ENCODE results near the gene ADORA1.
A peak's percentile ranks its signal among the peaks of the same experiment; 100 is the strongest.

The ADORA1 gene

DNA sequence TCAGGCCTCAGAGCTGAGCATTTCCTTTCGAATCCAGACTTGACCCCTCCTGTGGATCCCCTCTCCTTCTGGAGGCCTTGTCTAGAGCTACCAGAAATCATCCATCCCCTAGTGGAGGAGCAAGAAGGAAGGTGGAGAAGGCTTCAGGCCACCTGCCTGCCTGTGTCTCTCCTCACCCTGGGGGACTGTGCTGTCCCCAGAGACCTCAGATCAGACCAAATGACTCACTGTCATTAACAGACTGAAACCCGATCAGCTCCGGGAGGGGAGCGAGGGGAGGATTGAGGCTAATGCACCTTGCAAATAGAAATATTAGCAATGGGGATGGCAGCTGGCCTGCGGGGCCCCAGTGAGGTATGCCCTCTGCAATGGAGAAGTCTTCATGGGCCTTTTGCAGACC, 46.0 kb downstream of the ADORA1 start (continued):
- TF ChIP-seq, protein P1, sequence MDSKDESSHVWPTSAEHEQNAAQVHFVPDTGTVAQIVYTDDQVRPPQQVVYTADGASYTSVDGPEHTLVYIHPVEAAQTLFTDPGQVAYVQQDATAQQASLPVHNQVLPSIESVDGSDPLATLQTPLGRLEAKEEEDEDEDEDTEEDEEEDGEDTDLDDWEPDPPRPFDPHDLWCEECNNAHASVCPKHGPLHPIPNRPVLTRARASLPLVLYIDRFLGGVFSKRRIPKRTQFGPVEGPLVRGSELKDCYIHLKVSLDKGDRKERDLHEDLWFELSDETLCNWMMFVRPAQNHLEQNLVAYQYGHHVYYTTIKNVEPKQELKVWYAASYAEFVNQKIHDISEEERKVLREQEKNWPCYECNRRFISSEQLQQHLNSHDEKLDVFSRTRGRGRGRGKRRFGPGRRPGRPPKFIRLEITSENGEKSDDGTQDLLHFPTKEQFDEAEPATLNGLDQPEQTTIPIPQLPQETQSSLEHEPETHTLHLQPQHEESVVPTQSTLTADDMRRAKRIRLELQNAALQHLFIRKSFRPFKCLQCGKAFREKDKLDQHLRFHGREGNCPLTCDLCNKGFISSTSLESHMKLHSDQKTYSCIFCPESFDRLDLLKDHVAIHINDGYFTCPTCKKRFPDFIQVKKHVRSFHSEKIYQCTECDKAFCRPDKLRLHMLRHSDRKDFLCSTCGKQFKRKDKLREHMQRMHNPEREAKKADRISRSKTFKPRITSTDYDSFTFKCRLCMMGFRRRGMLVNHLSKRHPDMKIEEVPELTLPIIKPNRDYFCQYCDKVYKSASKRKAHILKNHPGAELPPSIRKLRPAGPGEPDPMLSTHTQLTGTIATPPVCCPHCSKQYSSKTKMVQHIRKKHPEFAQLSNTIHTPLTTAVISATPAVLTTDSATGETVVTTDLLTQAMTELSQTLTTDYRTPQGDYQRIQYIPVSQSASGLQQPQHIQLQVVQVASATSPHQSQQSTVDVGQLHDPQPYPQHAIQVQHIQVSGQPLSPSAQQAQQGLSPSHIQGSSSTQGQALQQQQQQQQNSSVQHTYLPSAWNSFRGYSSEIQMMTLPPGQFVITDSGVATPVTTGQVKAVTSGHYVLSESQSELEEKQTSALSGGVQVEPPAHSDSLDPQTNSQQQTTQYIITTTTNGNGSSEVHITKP (tag by site-specific recombination; IDR thresholded peaks at IDR 0.05), result peak; percentile 49
- TF ChIP-seq GFI1B (tag by site-specific recombination; IDR thresholded peaks at IDR 0.05), result no peak

DNA sequence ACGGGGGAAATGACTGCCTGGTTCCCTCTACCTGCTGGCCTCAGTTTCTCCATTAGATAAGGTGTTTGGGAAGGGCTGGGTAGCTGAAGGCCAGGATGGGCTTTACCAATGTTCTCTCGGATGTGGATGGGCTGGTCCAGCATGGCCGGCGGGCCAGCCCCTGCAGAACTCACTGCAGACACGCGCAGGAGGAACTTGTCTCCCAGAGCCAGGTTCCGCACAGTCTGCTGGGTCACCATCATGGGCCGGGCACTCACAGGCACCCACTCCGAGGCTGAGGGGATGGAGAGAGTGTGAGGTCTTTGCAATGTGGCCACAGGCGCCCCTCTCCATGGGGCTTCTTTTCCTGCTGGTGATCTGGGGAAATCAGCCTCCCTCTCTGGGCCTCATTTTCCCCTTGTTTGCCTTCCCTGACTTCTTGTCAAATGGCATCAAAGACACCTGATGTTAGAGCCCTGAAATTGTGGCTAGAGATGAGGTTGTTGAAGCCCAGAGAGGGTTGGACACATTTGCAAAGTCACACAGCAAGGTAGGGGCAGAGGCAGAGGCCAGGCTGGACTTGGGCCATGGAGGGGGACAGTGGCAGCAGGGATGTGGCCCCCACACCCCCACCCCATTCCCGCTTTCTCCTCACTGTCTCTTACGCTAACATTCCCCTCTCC, 46.9 kb downstream of the ADORA1 start:
- Histone ChIP-seq H3K4me1 (ENCODE audit: control insufficient read depth, insufficient read depth, low read length) (no peaks in the 10 kb centered on the region; the same call in 1 of the 2 replicates), H3K36me3 (ENCODE audit: control insufficient read depth in 2 of 2, insufficient read depth in 1 of 2, low read length in 2 of 2) (no peaks in the 10 kb centered on the region), H3K27ac (ENCODE audit: extremely low read depth, low read depth, low read length) (no peak overlapping the region), H3K9me3 (ENCODE audit: control insufficient read depth, insufficient read depth, low read depth, low read length) (no peaks in the 10 kb centered on the region), H3K4me3 (ENCODE audit: low read depth, low read length) (no peak overlapping the region)
- ChIA-PET POLR2A (no interaction called here), CTCF (interaction anchor here (0.7 to 7.5 kb wide), 6 partner anchors 43 to 135 kb away, joined by 6 to 113 read pairs (median 26); partner anchors contain the start of gene ADORA1)
- TF ChIP-seq ZNF768 (tag by site-specific recombination; IDR thresholded peaks at IDR 0.05) (peak; percentile 89; the same call in 1 of the 2 replicates), ZNF514 (tag by site-specific recombination; IDR thresholded peaks at IDR 0.05) (no peak)
- TF ChIP-seq, protein P2, sequence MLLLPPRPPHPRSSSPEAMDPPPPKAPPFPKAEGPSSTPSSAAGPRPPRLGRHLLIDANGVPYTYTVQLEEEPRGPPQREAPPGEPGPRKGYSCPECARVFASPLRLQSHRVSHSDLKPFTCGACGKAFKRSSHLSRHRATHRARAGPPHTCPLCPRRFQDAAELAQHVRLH (tag by site-specific recombination; IDR thresholded peaks at IDR 0.05), result 0 out of 2 replicates have a peak, but pooled peaks have one; percentile 44

DNA sequence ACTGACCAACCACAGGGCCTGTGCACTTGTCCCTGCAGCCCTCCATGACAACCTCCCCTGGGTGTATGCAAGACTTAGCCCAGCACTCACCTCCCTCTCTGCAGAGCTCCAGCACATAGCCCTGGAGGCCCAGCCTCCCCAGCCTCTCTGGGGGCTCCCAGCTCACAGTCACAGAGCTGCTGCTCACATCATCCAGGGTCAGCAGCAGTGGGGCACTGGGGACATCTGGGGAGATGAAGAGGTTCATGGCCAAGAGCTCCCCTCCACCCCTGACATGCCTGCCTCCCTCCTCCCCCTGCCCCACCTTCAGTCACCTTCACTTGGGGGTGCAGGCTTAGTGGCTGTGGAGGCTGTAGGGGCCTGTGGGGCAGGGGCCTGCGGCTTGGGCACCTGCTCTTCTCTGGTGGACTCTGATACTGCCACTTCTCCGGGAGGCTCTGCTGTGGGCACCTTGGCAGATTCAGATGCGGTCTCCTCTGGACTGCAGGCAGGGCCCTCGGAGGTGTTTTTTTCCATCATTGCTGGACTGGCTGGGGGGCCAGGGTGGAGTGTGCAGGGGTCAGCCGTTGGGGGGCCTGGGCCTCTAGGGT, 47.8 kb downstream of the ADORA1 start, which contains the start of gene MYBPH:
MYBPH (minus strand) TSS at position 590 of the 590 bp plus-strand sequence; CDS start at position 519, 71 bp downstream.
- ChIA-PET CTCF (interaction anchor here (0.7 to 1.4 kb wide), 4 partner anchors 41 to 136 kb away, joined by 4 to 6 read pairs (median 6); no protein-coding TSS in a partner anchor), POLR2A (interaction anchor here (1.4 kb wide), 1 partner anchor 47 kb away, joined by 5 read pairs; the partner anchor contains the start of gene ADORA1)
- no peaks in the 10 kb centered on the region for H3K36me3 ChIP-seq (ENCODE audit: control insufficient read depth in 2 of 2, insufficient read depth in 1 of 2, low read length in 2 of 2)
- H3K4me1 ChIP-seq (ENCODE audit: control insufficient read depth, insufficient read depth, low read length), result no peaks in the 10 kb centered on the region; the same call in 1 of the 2 replicates
- H3K4me3 ChIP-seq (ENCODE audit: low read depth, low read length), result no peak within 1 kb of the TSS
- no peak for TF ChIP-seq GLI4 (tag by site-specific recombination; IDR thresholded peaks at IDR 0.05)
- no peak for TF ChIP-seq ZNF292 (tag by site-specific recombination; IDR thresholded peaks at IDR 0.05; ENCODE audit: borderline replicate concordance, low read depth)
- no peak for TF ChIP-seq ZNF16 (tag by site-specific recombination; IDR thresholded peaks at IDR 0.05; ENCODE audit: low read depth)
- no peak for TF ChIP-seq ZNF768 (tag by site-specific recombination; IDR thresholded peaks at IDR 0.05)
- no peak for TF ChIP-seq ZNF114 (tag by site-specific recombination; IDR thresholded peaks at IDR 0.05)
- no peak for TF ChIP-seq ZNF112 (tag by site-specific recombination; IDR thresholded peaks at IDR 0.05)
- TF ChIP-seq ZNF155 (tag by site-specific recombination; IDR thresholded peaks at IDR 0.05), result no peak
- no peak for TF ChIP-seq ZNF791 (tag by site-specific recombination; IDR thresholded peaks at IDR 0.05)
- TF ChIP-seq FEZF1 (tag by site-specific recombination; IDR thresholded peaks at IDR 0.05), result no peak
- no peak for TF ChIP-seq GLIS2 (tag by site-specific recombination; IDR thresholded peaks at IDR 0.05)
- TF ChIP-seq RBAK (tag by site-specific recombination; IDR thresholded peaks at IDR 0.05), result no peak
- TF ChIP-seq ZNF10 (tag by site-specific recombination; IDR thresholded peaks at IDR 0.05), result no peak
- TF ChIP-seq ZNF214 (tag by site-specific recombination; IDR thresholded peaks at IDR 0.05; ENCODE audit: borderline replicate concordance), result no peak
- TF ChIP-seq ZNF423 (tag by site-specific recombination; IDR thresholded peaks at IDR 0.05), result no peak
- TF ChIP-seq ZNF549 (tag by site-specific recombination; IDR thresholded peaks at IDR 0.05), result no peak
- no peak for TF ChIP-seq ZNF302 (tag by site-specific recombination; IDR thresholded peaks at IDR 0.05; ENCODE audit: low read depth)
- TF ChIP-seq, protein P3, sequence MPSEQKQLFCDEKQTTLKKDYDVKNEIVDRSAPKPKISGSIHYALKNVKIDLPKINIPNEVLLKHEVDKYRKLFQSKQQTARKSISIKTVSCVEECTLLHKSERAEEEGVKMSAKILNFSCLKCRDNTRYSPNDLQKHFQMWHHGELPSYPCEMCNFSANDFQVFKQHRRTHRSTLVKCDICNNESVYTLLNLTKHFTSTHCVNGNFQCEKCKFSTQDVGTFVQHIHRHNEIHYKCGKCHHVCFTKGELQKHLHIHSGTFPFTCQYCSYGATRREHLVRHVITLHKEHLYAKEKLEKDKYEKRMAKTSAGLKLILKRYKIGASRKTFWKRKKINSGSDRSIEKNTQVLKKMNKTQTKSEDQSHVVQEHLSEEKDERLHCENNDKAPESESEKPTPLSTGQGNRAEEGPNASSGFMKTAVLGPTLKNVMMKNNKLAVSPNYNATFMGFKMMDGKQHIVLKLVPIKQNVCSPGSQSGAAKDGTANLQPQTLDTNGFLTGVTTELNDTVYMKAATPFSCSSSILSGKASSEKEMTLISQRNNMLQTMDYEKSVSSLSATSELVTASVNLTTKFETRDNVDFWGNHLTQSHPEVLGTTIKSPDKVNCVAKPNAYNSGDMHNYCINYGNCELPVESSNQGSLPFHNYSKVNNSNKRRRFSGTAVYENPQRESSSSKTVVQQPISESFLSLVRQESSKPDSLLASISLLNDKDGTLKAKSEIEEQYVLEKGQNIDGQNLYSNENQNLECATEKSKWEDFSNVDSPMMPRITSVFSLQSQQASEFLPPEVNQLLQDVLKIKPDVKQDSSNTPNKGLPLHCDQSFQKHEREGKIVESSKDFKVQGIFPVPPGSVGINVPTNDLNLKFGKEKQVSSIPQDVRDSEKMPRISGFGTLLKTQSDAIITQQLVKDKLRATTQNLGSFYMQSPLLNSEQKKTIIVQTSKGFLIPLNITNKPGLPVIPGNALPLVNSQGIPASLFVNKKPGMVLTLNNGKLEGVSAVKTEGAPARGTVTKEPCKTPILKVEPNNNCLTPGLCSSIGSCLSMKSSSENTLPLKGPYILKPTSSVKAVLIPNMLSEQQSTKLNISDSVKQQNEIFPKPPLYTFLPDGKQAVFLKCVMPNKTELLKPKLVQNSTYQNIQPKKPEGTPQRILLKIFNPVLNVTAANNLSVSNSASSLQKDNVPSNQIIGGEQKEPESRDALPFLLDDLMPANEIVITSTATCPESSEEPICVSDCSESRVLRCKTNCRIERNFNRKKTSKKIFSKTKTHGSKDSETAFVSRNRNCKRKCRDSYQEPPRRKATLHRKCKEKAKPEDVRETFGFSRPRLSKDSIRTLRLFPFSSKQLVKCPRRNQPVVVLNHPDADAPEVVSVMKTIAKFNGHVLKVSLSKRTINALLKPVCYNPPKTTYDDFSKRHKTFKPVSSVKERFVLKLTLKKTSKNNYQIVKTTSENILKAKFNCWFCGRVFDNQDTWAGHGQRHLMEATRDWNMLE (tag by site-specific recombination; conservative IDR thresholded peaks at IDR 0.05; ENCODE audit: low read depth), result no peak
- no peaks in the 10 kb centered on the region for H3K9me3 ChIP-seq (ENCODE audit: control insufficient read depth, insufficient read depth, low read depth, low read length)
- no peak within 1 kb of the TSS for H3K27ac ChIP-seq (ENCODE audit: extremely low read depth, low read depth, low read length)

Measured in HEK293 (cell line).